Embryonic facial prominence (tissue), 1 donor: ENCODE measurements around the gene ETV6.

Source experiments
- DNase-seq: peaks from one replicate; pipeline ENCODE4 v3.0.0-alpha.2; 2016; ENCODE audit errors: extremely low spot score

Gene ETV6

DNA sequence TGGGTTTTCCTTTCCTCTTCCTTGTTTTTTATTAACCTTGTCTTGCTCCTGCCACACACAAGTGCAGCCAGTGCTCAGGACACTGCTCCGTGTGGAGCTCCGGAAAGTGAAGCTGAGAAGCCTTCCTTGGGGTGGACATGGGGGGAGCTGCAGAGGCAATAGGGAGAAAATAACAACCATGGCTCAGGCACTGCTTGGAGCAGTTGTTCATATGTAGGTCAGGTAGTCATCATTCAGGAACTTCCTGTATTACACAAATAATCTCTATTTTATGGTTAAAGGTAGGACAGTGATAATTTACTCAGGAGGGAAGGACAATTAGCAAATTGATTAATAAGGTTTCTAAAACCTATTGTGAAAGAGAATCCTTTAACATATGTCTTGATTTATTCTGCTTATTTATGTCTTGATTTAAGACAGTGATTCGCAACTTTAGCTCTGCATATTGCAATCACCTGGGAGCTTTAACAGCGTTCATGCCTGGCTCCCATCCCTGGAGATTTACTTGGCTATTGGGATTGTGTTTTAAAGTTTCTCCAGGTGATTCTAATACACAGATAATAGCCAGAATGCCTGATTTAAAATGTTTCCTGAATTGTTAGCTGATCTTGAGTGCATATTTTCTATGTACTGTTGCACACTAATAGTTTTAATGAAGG lies 92.1 kb downstream of the ETV6 start:
- no peak for DNase-seq

DNA sequence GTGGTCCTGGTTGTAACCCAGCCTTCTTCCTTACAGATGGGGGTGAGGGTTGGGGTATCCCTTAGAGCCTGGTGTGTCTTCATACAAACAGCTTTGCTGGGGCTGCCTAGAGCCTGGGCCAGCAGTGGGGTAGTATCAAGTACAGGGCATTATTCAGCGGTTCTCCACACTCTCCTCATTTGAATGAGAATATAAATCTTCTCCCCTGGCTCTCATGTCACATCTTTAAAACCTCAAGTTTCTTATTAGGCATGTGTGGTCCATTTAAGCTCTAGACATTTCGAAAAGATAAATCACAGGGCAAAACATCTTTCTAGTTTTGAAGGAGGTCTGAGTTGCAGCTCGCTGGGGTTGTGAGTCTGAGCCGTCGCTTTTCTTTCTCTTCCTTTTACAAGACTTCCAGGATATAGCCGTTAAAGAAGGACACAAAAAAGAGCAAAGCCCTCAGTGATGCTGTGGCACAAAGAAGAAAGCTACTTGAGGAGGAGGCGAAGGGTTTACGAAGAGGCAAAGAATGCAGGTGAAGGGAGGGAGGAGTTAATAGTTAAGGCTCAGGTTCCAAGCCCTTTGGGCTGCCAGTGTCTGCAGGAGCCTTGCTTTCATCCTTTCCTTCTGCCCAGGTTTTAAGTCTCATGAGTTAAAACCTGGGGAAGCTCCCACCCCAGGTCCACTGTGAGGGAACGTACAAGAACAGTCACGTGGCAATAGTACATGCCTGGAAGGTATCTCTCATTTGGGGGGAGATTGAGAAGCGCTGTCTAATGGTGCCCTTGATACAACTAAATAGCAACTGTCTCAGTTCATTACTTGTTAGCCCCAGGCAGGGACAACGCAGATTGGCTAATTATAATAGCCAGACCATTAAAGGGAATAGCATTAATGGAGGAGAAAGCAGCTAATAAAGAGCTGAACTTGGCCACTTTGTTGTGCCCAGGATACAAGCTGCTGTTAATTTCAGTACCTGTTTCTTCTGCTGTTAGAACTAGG lies 94.2 kb downstream of the ETV6 start:
- DNase-seq = no peak

DNA sequence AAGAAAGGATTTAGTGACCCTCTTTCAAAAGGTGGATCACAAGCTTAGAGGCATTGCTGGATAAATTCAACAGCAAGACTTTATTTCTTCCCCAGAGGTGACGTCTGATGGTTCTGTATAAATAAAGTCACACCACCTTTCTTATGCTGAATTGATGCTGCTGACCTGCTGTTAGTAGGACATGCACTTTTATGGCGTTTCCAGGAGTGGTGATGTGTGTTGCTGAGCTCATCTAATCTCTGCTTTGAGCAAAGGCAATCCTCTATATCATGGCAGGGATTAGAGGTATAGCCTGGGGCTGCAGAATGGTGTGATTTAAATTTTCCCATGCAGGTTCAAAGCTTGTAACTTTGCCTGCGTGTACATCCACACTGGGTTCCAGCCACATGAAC lies 94.9 kb downstream of the ETV6 start:
- DNase-seq = no peak

DNA sequence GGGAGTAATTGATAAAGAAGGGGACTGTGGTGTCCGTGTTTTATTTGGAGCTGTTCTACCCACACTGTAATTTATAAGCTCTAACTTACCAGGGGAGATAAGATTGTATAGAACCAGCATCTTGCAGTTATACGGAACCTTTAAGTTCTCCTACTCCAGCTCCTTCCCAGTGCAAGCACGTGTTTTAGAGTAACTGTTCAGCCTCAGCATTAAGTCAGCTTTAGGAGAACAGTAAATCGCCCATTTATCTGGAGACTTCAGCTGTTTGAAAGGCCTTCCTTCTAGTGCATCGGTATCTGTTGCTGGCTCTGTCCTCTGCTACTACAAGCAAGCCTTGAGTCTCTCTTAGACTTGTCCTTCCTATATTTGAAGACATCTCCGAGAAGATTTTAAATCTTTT lies 95.6 kb downstream of the ETV6 start:
- no peak for DNase-seq

DNA sequence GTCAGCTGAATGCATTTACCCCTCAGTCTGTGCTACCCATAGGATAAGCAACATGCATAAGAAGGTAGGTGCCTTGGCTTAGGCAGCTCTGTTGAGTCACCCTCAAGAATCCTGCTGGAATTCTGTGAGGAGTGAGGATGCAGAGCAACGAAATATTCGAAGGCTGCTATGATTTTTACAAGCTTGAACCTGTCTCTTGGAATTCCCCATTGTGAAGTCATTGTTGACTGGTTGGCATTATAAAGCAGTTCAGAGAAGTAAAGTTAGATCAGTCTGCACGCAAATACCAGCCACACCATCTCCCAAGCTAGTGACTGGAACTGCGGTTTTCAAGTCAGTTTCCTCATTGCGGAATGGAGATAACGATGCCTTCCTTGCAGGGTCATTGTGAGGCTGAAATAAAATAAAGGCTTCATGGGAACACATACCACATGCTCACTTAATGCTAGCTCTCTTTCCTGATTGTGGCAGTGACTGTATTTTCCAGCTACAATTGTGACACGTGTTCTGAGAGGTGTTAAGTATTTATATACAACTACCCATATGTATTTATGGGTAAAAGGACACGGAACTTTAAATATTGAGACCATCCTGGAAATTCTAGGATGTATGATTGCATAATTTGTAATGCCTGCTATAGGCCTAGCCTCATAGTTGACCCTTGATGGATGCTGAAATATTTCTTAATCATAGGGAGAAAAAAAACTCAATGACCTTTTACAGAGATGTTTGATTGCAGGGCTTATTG lies 96.7 kb downstream of the ETV6 start:
- no peak for DNase-seq

DNA sequence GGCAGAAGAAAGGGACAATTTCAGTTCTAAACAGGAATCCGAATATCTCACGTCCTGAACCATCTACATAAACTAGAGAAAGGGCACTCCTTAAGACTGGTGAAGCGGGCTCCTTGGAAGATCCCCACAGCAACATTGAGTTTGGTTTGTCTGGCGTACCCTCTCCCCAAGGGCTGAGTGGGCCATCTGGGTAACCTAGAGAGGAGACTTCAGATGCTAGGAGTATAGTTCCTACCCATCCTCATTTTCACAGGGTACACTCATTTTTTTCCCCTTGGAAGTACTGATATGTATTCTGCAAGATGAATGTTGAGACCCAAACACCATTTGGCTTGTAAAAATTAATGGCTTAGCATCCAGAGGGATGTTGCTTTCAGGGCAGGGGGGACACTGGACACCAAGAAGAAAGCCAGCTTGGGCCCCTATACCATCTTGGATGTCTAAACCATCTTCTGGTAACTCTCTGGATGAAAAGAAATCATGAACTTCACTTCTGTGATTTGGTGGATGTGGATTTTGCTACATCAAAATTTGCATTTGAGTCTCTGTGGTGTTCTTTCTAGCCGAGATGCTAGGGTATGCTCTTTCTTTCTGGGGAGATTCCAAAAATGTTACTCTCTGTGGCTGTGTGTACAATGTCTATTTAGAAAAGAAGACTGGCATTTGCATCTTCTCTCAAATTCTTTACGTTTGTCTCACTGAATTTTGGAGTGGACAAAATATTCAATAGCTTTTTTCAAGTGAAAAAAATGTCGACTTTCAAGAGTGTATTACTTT lies 97.7 kb downstream of the ETV6 start:
- no peak for DNase-seq

DNA sequence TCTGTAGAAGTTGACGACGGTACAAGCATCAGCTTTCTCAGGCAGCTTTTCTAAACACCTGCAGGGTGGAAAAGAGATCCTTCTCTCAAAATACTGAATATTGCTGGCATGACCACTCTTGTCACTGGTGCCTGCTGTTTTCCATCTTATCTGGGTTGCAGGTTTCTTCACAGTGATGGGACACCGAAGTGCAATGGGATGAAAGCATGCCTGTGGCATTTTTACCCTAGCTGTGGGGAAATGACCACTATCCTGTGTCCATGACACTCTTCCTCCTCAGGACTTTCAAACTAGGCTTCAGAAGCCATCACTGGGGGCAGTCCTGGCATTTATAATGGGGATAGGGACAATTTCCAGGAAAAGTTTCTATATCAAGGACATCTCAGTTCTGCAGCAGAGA lies 98.5 kb downstream of the ETV6 start:
- no peak for DNase-seq

DNA sequence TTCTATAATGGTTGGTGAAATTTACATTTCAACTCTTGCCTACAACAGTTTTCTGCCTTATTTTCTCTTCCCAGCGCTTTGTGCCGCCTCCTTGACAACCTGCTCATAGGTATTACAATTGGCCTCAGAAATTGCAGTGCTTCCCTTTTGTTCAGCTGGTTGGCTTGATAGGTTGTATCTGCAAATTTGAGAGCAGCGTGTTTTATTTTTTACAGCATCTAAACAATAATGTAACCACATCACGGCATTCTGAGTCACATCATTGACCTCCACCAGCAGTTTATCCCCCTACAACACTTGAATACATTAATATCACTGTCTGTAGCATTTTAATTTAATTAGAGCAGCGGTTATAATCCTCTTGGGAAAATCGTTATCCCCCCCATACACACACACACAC lies 99.4 kb downstream of the ETV6 start:
- no peak for DNase-seq

DNA sequence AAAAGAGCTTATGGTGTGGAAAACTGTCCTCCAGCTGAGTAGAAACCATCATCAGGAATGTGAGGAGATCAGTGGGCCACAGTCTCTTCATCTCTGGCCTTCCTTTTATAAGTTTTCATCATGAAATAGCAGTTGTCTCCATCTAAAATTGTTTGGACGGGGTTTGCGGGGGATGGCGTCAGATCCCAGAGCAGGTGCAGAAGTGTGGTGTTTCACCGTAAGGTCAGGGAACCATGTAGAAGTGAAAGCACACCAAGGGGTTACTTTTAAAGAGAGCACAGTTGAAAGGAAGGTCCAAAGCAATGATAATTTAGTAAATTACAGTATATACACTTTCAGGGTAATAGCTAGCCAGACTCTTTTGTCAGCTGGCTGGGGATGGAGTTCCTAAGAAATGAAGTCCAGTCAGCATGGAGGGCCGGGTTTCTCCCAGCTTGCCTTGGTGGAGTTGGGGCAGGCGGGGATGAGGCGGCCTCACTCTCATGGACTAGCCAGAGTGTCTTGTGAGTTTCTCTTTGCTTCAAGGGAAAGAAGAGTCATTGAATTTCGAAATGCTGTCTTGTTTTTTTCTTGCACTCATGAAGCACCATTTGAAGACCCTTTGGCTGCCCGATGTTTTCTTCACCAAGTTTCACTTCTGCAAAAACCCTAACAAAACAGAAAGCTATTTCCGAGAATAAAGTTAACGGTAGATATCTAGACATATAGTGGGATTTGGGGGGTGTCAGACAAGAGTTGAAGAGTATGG lies 100.6 kb downstream of the ETV6 start:
- DNase-seq = no peak

DNA sequence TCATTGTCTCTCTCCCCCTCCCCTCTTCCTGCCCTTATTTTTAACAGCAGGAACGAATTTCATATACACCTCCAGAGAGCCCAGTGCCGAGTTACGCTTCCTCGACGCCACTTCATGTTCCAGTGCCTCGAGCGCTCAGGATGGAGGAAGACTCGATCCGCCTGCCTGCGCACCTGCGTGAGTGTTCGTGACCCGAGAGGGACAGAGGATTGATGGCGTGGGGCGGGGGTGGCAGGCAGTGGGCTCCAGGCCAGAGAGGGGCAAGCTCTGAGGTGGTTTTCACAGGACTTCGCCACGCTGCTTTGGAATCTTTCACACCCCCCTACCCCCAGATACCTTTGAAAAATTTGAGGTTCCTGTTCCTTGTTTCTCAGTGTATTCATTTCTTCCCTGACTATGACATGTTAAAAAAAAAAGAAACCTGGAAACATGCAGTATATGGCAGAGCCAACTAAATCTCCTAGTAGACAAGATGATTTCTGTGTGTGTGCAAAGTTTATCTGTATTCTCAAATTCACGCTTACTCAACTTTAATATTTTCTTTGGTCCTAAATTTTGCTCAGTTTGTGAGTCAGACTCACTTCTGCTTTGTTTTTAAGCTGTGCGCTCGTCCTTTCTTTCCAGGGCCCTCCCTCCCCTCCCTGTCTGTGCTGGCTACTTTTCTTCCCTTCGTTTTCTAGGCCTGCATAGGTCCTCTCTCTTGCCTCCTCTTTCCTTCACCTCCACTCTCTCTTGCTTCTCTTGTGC lies 103.1 kb downstream of the ETV6 start:
- DNase-seq = no peak

DNA sequence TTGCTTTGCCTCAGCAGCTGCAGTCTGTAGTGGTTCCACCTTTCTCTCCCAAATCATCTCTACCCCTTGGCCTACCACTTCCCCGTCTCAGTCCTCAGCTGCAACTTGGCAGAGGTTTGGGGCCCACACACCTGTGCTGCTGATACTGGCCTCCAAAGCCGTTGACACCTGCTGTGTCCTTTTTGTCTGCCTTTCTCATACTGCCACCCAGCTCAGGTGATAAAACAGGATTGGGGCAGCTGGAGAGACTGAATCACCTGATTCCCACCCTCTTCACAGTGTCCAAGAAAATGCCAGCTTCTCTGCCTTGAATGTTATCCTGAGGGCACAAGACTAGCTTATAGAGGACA lies 103.7 kb downstream of the ETV6 start:
- no peak for DNase-seq

DNA sequence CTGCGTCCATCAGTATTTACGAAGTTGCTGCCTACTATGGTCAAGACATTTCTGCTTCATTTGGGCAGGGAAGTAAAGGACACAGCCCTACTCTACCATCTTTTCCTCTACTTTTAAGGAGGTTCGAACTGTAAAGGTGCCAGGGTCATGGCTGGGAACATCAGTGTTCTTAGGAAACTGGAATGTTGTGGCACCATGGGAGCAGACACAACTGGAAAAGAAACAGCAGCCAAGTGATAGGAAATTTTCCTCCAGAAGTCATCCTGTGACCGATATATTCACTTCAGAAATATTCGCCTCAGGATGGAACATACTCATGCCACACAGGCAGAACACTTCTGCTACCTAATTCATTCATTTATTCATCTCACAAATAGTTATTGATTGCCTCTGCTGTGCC lies 104.4 kb downstream of the ETV6 start:
- no peak for DNase-seq

DNA sequence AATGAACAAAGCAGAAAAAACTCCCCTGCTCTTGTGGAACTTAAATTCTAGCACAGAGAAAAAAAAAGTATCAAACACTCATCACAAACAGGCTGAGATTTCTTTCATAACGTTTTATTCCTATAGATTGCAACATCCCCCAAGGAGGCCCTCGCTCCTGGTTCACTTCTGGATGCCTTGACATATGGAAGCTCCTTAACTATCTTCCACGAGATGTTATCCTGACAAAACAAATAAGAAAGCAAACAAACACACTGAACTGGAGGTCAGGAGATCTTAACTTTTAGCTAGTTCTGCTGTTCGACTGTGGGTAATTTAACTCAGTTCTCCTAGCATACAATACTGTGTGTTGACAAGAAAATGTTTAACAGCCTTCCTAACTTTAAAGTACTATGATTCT lies 104.8 kb downstream of the ETV6 start:
- no peak for DNase-seq

DNA sequence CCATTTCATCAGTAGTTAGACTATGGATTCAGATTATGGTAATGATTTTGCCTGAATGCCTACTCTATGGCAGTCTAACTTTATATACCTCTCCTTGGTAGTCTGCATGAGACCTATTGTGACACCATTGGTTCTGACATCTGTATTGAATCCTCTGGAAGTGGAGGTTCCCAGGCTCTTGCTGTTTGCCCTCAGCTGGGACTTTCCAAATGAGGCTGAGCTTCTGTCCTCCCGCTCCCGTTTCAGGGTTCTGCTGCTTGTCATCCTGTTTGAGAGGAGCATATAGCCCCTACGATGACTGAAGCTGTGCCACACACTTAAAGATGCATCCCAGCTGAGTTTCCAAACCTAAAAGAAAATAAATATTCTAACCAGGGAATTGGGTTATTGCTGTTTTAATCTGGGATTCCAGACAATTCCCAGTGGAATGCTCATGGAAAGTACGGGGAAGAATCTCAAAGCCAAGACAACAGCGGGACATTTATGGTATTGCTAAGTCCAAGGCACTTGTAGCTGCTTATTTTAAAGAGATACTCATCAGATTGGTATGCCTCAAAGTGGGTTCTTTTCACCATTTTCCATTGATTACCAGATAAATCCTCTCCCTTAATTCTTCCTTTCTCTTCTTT lies 105.9 kb downstream of the ETV6 start:
- DNase-seq = no peak

DNA sequence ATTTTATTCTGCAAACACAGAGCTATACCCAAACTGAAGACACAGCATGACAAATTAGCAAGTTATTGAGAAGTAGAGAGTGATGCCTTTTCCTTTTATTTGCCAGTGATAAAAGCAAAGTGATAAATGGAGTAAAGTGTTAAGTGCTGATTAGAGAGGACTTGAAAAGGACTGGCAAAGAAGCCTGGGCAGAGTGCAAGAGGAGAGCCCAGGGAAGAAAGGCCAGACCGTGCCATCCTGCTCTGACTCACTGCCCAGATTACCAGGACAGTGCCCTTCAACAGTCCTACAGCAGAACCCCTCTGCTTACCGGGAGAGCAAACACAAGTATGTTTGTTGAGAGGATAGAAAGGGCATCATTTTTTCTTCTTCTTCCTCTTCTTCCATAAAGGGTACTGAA lies 106.5 kb downstream of the ETV6 start:
- DNase-seq = no peak

DNA sequence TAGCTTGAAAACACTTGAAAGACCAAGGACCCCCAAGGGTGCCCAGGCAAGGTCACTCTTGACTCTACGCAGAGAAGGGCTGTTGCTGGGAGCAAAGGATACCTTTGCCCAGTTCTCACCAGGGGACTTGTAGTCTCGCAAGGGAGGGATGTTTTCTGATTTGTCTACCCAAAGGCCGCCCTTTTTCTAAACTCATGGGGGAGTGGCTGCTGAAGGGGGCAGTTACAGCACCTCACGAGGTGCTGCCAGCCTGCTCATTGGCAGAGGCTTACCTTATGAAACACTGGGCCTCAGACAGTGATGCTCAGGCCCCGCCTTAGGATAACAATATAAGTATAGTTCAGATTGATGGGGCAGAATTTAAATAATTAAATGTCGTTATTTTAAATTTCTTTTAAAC lies 107.0 kb downstream of the ETV6 start:
- no peak for DNase-seq

DNA sequence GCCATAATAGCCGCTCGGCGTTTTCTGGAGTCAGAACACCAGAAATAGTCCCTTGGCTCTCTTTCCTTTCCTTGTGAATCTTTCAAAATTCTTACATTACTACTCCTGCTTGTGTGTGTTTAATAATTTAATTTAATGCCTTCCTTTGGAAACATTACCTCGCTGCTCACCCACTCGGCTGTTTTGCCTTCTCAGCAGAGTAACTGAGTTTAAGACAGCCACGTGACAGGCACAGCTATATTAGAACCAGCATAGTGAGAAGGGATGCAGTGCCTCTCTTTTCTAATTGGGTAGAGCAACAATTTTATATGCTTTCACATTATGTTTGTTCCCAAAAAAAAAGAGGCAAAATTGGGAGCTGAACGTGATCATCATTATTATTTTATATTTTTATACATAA lies 107.6 kb downstream of the ETV6 start:
- no peak for DNase-seq

DNA sequence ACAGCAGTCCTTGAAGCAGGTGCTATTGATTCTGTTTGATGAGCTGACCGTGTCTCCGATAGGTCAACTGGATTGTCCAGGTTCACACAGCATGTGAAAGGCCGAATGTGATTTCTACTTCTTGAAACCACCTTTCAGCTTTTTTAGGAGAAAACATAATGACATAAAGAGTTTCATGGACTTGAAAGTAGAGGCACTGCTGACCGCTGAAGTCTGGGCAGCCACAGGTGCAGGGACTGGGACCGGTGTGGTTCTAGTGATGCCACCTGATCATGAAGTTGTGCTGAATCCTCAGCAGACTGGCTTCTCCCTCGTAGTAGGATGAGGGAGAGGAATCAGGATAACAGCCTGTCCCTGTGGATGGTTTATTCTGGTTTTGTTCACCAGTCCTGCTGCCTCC lies 108.1 kb downstream of the ETV6 start:
- no peak for DNase-seq

DNA sequence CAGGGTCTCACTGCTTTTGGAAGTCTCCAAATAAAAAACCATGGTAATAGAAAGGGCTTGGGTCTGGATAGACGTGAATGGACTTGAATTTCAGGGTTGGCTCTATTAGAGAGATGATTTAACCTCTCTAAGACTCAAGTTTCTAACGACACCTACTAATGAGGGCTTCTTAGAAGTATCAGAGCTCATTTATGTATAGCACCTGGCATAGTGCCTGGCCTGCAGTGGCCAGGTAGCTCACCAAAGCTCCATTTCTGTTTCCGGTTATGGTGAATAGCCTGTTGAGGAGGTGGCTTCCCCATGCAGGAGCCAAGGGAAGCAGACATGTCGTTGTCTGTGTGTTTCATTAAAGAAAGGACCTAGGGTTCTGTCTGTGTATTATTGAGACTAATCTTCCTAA lies 108.6 kb downstream of the ETV6 start:
- no peak for DNase-seq
